ENCODE measurements around the gene WDR4. TPM values are rescaled to one million over a fixed set of nuclear protein-coding genes. Genes with fewer than 3 reads are reported as not detected.
"Not testable (repeated sequence)": the region's sequence is repeated elsewhere in the genome, so short reads cannot be mapped to it uniquely, and the experiment has no call there.

WDR4 gene
- total and polyA plus RNA-seq, 2 of the 4 experiments (the other 2 are of a cell fraction): 11.3 to 20.8 TPM

DNA sequence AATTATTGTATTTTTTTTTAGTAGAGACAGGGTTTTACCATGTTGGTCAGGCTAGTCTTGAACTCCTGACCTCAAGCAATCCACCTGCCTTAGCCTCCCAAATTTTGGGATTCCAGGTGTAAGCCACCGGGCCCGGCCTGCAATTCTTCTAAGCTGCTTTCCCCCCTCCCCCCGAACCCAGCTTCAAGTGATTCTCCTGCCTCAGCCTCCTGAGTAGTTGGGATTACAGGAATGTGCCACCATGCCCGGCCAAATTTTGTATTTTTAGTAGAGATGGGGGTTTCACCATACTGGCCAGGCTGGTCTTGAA is 47.1 kb downstream of the WDR4 start:
- H3K18ac ChIP-seq (ENCODE audit: low read depth, low read length); intact Hi-C loops (cut with micrococcal nuclease): not testable (repeated sequence)

More for the DNA sequence above, 47.1 kb downstream of the WDR4 start:
- H3K14ac ChIP-seq (replicated peaks; ENCODE audit: low read depth, low read length); H4K91ac ChIP-seq (ENCODE audit: insufficient read depth, low read depth, low read length); H2BK15ac ChIP-seq (ENCODE audit: low read depth, low read length); H3K36me3 ChIP-seq (ENCODE audit: control insufficient read depth, insufficient read depth, low read length); H2BK20ac ChIP-seq (ENCODE audit: low read depth, low read length); H3K79me1 ChIP-seq (ENCODE audit: low read depth in 1 of 2, low read length in 2 of 2); H2BK120ac ChIP-seq (ENCODE audit: low read depth, low read length); H3K27me3 ChIP-seq (ENCODE audit: control insufficient read depth, insufficient read depth, low read length); H3K4me1 ChIP-seq (ENCODE audit: control insufficient read depth, insufficient read depth, low read length); DNase-seq; H3K56ac ChIP-seq (ENCODE audit: extremely low read depth, insufficient read depth, low read length); H3K4ac ChIP-seq (ENCODE audit: low read depth, low read length); BruUV-seq (replicated peaks); H4K20me1 ChIP-seq (ENCODE audit: insufficient read depth, low read length); H2AK5ac ChIP-seq (ENCODE audit: low read depth, low read length); H3K27ac ChIP-seq (ENCODE audit: insufficient read depth, low read length); H3K9me3 ChIP-seq (ENCODE audit: control insufficient read depth, insufficient read depth, low read length); H4K5ac ChIP-seq (ENCODE audit: low read depth, low read length); H3K4me2 ChIP-seq (ENCODE audit: low read depth, low read length); H2AFZ ChIP-seq (replicated peaks; ENCODE audit: low read length, poor library complexity); POLR2A ChIA-PET (ENCODE audit: unreplicated experiment); H4K8ac ChIP-seq (ENCODE audit: low read depth in 2 of 2, low read length in 2 of 2); H2AK9ac ChIP-seq (replicated peaks; ENCODE audit: low read depth, low read length, poor library complexity); H3K9me1 ChIP-seq (ENCODE audit: insufficient read depth, low read length); H3K4me3 ChIP-seq (ENCODE audit: insufficient read depth, low read depth, low read length); ATAC-seq (ENCODE audit: low read depth); H3K9ac ChIP-seq (ENCODE audit: low read depth, low read length); CTCF ChIA-PET; H2BK5ac ChIP-seq (ENCODE audit: low read depth, low read length, poor library complexity, severe bottlenecking); dilution Hi-C loops (cut with HindIII; ENCODE audit: low sequenced_read_pairs, unreplicated experiment); H3K23ac ChIP-seq (ENCODE audit: low read depth, low read length): not testable (repeated sequence)
- in situ Hi-C loops (cut with MboI; ENCODE audit: low sequenced_read_pairs): loop anchor here (25.0 kb wide), 1 partner anchor 670 kb away; no protein-coding TSS in a partner anchor
- no CpG with 5 or more reads among the region's 4 CpGs for WGBS, 2 experiments (ENCODE audit: extremely low coverage in 2 of 2, insufficient read length in 1 of 2)
